ENCODE results near the gene RRAS2. TPM values are rescaled to one million over a fixed set of nuclear protein-coding genes. Genes with fewer than 3 reads are reported as not detected.
A peak's percentile ranks its signal among the peaks of the same experiment; 100 is the strongest.

RRAS2 gene
- total and polyA plus RNA-seq, 4 donors: 21.2 to 73.5 (median 35.0) TPM

DNA sequence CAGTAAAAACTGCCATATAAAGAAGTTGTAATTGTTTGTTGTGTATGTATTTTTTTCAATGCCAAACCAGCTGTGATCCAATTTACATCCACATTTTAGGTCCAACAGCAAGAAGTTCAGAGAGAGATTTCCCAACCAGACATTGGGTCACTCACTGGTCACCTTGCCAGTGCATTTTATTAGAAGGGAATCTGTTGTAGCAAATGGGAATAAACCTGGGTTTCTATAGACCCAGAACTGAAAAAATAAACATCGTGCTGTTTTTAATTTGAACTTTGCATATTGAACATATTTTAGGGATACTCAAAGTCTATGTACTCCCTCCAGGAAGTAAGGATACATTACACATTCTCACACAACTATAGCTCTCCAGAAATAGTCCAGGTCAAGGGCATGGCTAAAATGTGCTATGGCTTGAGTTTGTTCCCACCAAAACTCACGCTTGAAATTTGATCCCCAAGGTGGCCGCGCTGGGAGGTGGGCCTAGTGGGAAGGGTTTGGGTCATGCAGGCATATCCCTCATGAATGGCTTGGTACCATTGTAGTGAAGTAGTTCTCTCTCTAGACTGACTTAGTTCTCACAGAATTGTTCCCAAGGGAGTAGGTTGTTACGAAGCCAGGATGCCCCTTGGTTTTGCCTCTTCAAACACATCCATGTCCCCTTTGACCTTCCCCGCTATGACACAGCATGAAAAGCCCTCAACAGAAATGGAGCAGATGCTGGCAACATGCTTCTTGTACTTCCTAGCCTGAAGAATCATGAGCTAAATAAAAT lies 90.9 kb downstream of the RRAS2 start:
- ATAC-seq (ENCODE audit: insufficient read depth, low FRiP score): no peak
- Histone ChIP-seq H3K9me3 (ENCODE audit: control insufficient read depth in 4 of 4, insufficient read depth in 3 of 4, low read length in 3 of 4) (peaks cover 0 to 3% (median 0%) of the 10 kb centered on the region in 4 donors), H3K27ac (ENCODE audit: low read depth in 1 of 2, low read length in 1 of 2) (no peak overlapping the region), H3K4me1 (ENCODE audit: control insufficient read depth in 5 of 5, insufficient read depth in 5 of 5, low read length in 5 of 5) (peaks cover 0 to 1% (median 0%) of the 10 kb centered on the region in 5 donors), H3K9ac (ENCODE audit: insufficient read depth in 1 of 2, low read length in 2 of 2) (no peak overlapping the region), H3K27me3 (ENCODE audit: control insufficient read depth in 3 of 3, insufficient read depth in 3 of 3, low read length in 2 of 3) (no peaks in the 10 kb centered on the region), H3K36me3 (ENCODE audit: control insufficient read depth in 4 of 4, insufficient read depth in 4 of 4, low read length in 4 of 4) (peaks cover 1 to 18% (median 9%) of the 10 kb centered on the region in 4 donors), H3K4me3 (no peak overlapping the region)
- DNase-seq: peak in 1 of 3 donors; percentile 51
- 92% methylated on average over 6 of the region's 6 CpGs for WGBS, 2 donors
- TF ChIP-seq, protein P1, sequence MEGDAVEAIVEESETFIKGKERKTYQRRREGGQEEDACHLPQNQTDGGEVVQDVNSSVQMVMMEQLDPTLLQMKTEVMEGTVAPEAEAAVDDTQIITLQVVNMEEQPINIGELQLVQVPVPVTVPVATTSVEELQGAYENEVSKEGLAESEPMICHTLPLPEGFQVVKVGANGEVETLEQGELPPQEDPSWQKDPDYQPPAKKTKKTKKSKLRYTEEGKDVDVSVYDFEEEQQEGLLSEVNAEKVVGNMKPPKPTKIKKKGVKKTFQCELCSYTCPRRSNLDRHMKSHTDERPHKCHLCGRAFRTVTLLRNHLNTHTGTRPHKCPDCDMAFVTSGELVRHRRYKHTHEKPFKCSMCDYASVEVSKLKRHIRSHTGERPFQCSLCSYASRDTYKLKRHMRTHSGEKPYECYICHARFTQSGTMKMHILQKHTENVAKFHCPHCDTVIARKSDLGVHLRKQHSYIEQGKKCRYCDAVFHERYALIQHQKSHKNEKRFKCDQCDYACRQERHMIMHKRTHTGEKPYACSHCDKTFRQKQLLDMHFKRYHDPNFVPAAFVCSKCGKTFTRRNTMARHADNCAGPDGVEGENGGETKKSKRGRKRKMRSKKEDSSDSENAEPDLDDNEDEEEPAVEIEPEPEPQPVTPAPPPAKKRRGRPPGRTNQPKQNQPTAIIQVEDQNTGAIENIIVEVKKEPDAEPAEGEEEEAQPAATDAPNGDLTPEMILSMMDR (IDR thresholded peaks at IDR 0.05; ENCODE audit: control extremely low read depth, extremely low read depth): no peak

DNA sequence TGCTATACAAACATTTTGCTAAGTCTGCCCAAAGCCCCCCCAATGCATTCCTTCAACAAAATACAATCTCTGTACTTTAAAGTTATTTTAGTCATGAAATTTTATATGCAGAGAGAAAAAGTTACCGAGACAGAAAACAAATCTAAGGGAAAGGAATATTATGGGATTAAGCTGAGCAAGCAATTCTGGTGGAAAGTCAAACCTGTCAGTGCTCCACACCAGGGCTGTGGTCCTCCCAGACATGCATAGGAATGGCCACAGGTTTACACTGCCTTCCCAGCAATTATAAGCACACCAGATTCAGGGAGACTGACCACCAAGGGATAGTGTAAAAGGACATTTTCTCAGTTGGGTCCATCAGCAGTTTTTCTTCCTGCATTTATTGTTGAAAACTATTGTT lies 92.4 kb downstream of the RRAS2 start:
- ATAC-seq (ENCODE audit: insufficient read depth, low FRiP score): no peak
- H3K4me3 ChIP-seq: no peak overlapping the region
- no peak overlapping the region for H3K9ac ChIP-seq (ENCODE audit: insufficient read depth in 1 of 2, low read length in 2 of 2)
- TF ChIP-seq, protein P1 (IDR thresholded peaks at IDR 0.05; ENCODE audit: control extremely low read depth, extremely low read depth): no peak
- peaks cover 0 to 3% (median 0%) of the 10 kb centered on the region in 4 donors for H3K9me3 ChIP-seq (ENCODE audit: control insufficient read depth in 4 of 4, insufficient read depth in 3 of 4, low read length in 3 of 4)
- 83 to 93% methylated on average over 1 of the region's 1 CpG for WGBS, 2 donors
- no peaks in the 10 kb centered on the region for H3K27me3 ChIP-seq (ENCODE audit: control insufficient read depth in 3 of 3, insufficient read depth in 3 of 3, low read length in 2 of 3)
- H3K27ac ChIP-seq (ENCODE audit: low read depth in 1 of 2, low read length in 1 of 2): no peak overlapping the region
- H3K36me3 ChIP-seq (ENCODE audit: control insufficient read depth in 4 of 4, insufficient read depth in 4 of 4, low read length in 4 of 4): peaks cover 1 to 27% (median 14%) of the 10 kb centered on the region in 4 donors
- H3K4me1 ChIP-seq (ENCODE audit: control insufficient read depth in 5 of 5, insufficient read depth in 5 of 5, low read length in 5 of 5): peaks cover 0 to 1% (median 0%) of the 10 kb centered on the region in 5 donors
- no peak for DNase-seq

DNA sequence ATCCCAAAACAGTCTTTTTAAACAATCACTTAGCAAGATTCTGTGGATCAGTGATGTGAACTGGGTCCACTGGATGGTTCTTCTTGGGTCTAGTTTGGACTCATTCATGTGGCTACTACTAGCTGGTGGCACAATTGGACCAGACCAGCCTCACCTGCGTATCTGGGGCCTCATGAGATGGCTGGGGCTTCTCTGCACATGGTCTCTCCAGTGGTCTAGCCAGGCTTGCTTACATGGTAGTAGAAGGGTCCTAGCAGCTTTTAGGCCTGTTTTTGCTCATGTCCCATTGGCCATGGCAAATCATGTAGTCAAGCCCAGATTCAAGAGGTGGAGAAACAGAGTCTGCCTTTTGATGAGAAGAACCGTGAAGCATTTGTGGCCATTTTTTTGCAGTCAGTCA lies 94.0 kb downstream of the RRAS2 start:
- TF ChIP-seq, protein P1 (IDR thresholded peaks at IDR 0.05; ENCODE audit: control extremely low read depth, extremely low read depth): no peak
- 98% methylated on average over 2 of the region's 2 CpGs for WGBS, 2 donors
- DNase-seq (no peak), ATAC-seq (ENCODE audit: insufficient read depth, low FRiP score) (no peak)
- Histone ChIP-seq H3K4me3 (no peak overlapping the region), H3K9me3 (ENCODE audit: control insufficient read depth in 4 of 4, insufficient read depth in 3 of 4, low read length in 3 of 4) (peaks cover 0 to 3% (median 0%) of the 10 kb centered on the region in 4 donors), H3K27ac (ENCODE audit: low read depth in 1 of 2, low read length in 1 of 2) (no peak overlapping the region), H3K9ac (ENCODE audit: insufficient read depth in 1 of 2, low read length in 2 of 2) (no peak overlapping the region), H3K27me3 (ENCODE audit: control insufficient read depth in 3 of 3, insufficient read depth in 3 of 3, low read length in 2 of 3) (peaks cover 0 to 3% (median 0%) of the 10 kb centered on the region in 3 donors), H3K36me3 (ENCODE audit: control insufficient read depth in 4 of 4, insufficient read depth in 4 of 4, low read length in 4 of 4) (peaks cover 0 to 35% (median 12%) of the 10 kb centered on the region in 4 donors), H3K4me1 (ENCODE audit: control insufficient read depth in 5 of 5, insufficient read depth in 5 of 5, low read length in 5 of 5) (peaks cover 0 to 3% (median 0%) of the 10 kb centered on the region in 5 donors)
